GM12872 (cell line): ENCODE measurements around the gene GRM1.

Source experiments
- TF ChIP-seq, protein P1 (sequence below): IDR thresholded peaks from 3 replicates; pipeline ENCODE4 v1.5.1; 2011; ENCODE audit warnings: low read depth, mild to moderate bottlenecking, low read length, moderate library complexity; ENCODE audit not compliant: insufficient read depth

GRM1 gene

DNA sequence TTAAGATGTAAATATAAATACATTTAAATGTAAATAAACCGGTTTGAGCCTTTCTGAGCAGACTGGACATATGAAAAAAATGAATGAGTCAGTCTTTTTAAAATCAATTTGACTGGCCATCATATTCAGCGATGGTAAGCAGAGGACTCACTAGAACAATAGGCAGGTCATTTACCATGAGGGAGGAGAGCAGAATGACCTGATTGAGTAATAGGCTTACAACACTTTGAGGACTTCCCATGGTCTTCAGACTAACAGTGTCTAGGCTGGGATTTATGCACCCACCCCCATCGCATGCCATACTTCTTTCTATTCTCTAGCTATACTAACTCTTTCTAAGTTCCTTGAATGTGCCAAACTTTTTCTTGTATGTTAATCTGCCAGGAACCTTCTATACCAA, 272.9 kb downstream of the GRM1 start:
- TF ChIP-seq, protein P1, sequence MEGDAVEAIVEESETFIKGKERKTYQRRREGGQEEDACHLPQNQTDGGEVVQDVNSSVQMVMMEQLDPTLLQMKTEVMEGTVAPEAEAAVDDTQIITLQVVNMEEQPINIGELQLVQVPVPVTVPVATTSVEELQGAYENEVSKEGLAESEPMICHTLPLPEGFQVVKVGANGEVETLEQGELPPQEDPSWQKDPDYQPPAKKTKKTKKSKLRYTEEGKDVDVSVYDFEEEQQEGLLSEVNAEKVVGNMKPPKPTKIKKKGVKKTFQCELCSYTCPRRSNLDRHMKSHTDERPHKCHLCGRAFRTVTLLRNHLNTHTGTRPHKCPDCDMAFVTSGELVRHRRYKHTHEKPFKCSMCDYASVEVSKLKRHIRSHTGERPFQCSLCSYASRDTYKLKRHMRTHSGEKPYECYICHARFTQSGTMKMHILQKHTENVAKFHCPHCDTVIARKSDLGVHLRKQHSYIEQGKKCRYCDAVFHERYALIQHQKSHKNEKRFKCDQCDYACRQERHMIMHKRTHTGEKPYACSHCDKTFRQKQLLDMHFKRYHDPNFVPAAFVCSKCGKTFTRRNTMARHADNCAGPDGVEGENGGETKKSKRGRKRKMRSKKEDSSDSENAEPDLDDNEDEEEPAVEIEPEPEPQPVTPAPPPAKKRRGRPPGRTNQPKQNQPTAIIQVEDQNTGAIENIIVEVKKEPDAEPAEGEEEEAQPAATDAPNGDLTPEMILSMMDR = no peak

DNA sequence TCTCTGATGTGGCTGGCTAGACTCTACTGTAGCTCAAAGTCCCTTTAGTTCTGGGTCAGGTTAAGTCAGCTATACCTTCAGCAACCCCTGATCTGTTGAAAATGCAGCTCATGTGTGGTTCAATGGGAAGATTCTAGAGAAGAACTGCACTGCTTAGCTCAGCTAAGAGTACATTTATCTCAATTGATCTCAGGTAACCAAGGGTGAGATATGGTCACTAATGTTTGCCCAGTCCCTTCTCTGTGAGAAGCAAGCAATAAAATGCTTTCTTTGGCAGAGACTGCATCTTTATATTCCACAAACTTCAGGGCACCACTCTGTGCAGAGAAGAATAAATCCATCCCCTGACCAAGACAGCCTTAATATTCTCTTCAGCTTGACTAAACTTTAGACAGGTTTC, 274.1 kb downstream of the GRM1 start:
- TF ChIP-seq, protein P1 = no peak

DNA sequence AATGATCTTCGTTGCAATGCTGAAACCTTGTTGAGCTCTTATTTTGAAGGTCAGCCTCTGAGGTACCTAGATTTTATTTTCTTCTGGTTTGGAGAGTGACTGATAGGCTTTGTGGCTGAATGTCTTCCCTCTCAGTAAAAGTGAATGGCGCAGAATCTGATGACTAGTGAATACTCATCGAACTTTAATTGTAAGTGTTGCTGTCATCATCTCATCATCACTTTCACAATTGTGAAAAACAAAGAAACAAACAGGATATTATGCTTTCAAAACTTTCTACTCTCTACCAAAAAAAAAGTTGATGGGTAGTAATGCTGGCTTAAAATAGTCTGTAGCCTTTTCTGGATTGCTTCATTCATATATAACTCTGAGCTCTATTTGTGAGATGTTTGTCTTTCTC, 275.3 kb downstream of the GRM1 start:
- TF ChIP-seq, protein P1 = no peak

DNA sequence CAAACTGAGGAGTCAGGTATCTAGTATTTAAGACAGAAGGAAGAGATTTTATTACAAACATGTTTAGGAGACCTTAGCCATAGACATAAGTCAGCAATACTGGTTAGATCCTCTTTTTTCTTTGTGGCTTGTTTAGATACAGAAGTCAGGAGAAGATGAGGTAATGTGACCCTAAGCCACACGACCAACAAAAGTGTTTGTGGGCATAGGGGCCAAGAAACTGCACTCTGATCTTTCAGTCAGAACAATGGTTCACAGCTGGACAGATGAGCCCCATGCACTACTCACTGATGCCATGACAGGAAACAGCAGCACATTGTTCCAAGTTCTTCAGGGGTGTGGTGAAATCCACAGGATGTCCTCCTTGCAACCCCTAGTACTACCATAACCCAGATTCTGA, 276.2 kb downstream of the GRM1 start:
- TF ChIP-seq, protein P1 = no peak

DNA sequence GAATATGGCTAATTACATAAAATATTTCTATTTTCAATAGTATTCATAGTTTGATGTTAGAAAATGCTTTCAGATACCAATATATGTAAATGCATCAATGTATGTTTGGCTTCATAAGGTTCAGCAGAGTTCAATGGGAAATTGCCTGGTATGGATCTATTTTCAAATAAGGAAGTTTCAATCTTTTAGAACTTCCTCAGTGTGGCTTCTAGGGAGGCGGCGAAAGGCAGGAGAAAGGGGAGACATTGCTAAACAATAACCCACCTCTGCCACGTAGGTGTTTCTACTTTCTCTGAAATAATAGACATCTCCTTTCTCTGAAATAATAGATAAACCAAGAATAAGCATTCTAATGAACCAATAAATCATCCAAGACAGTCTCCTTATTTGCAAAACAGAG, 277.1 kb downstream of the GRM1 start:
- TF ChIP-seq, protein P1 = no peak

DNA sequence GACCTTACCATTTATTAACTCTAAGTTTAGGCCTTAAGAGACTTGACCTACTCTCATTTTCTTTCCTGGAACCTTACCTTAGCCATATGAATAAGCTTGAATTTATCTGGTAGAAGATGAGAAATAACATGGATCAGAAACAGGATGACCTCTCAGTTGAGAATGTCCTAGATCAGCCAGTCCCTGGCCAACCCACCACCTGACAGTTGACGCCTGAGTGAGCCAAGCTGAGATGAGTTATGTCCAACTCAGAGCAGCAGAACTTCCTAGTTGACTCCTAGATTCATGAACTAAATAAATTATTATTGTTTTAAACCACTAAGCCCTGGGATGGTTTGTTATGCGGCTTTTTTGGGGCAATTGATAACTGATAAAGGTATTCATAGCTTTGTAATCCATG, 281.8 kb downstream of the GRM1 start:
- TF ChIP-seq, protein P1 = no peak

DNA sequence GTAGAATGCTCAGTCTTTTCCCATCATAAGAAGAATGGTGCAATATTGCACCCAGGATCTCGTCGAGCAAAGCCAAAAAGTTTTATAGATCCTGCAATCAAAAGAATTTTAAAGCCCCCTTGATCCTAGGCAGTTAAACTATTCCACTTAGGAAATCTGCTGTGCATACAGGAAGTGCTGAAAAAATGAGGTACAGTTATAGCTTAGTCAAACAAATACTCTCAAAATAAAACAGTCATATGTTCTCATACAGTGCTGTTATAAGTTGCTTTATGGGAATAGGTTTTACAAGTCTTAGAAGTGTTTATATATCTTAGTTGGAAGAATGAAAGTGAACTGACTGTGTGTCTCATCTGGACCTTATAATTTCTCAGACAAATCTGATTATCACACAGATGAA, 282.2 kb downstream of the GRM1 start:
- TF ChIP-seq, protein P1 = no peak

DNA sequence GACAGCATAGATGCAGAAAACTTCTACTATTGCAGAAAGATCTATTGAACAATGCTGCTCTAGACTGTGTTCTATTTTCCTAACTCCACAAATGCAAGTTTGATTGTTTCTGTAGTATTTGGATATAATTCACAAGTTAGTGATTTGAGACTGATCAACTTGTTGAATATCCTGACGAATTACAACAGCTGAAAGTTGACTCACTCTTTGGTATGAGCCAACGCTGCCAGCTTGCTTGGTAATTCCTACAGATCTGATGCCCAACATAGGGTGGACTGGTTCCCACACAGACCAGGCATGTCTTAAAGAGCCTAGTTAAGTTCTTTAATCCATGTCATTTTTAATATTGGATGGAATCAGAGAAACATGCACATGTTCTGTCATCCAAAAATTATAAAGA, 283.7 kb downstream of the GRM1 start:
- TF ChIP-seq, protein P1 = no peak
